HT-29 (cell line): Measurements from ENCODE around the gene IER5L. TPM values are rescaled to one million over a fixed set of nuclear protein-coding genes. Genes with fewer than 3 reads are reported as not detected.

Experiments
- DNase-seq: peaks from one replicate; pipeline ENCODE4 v3.0.0-alpha.2; 2015; ENCODE audit warnings: low spot score
- total RNA-seq: library from RNA; depleted of rRNA; stranded (reverse); fragments of >200 nt; shearing (Covaris generic); gene quantifications from 2 replicates; pipeline ENCODE4 v1.2.3, GENCODE V29; 2014; rRNA removed

Gene IER5L
- 68.5 and 77.2 TPM in 2 replicates for total RNA-seq

GRCh38 chr9:129177791-129178567, at the start of gene IER5L:
IER5L (minus strand) TSS chr9:129178261; CDS start chr9:129178052, 209 bp downstream.
- DNase-seq = peak; percentile 97

GRCh38 chr9:129227843-129228189, 49.8 kb upstream of the IER5L start:
- no peak for DNase-seq

DNA sequence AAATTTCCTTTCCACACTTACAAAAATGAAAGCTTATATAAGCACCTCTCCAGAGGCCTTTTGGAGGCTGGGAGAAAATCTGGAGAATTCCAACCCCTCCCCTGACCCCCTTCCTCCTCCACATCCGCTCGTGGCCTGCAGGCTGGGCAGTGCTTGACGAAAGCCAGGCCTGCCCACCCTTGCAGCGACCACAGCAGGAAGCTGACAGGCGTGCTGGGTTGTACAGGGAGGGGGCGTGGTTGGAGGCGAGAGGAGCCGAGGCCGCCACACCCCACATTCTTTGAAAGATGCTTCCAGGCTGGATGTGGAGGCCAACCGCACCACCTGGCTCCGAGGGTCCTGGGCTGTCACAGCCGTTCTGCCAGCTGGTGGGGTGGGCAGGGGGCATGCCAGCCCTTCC, 47.8 kb upstream of the IER5L start:
- no peak for DNase-seq

GRCh38 chr9:129225490-129225778, 47.4 kb upstream of the IER5L start:
- DNase-seq = no peak

DNA sequence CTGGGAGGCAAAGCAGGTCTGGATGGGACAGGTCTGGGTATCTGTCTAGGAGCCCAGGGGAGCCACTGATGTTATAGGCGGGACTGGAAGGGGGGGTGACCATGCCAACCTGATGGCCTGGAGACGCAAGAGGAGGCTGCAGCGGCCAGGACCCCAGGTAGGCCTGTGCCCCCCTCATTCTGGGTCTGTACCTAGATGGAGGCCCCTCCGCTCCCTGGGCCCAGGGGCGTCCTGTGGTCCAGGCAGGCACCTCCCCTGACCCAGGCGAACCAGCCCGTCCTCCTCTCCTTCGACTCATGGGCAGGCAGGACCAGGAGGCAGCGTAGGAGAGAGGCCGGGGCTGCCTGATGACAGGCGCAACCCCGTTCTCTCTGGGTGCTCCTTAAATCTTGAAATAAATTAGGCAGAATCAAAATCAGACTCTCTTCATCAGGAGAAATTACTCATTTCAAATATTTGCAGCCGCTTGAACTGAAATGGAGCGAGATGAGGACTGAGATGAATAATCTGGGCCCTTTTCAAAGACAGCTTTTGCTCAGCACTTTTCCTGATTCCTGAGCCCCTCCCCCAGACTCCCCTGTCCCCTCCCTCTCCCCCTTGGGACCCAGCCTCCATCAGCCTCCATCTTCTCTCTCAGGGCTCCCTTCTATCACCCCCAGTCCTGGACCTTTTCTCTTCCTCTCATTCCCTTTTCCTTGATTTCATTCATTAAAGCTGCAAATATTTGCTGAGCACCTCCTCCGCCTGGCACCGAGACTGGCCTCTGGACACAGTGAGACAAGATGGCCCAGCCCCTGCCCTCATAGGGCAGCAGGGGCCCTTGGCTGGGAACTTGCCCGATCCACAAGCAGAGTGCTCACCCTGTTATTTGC, 46.8 kb upstream of the IER5L start:
- no peak for DNase-seq

DNA sequence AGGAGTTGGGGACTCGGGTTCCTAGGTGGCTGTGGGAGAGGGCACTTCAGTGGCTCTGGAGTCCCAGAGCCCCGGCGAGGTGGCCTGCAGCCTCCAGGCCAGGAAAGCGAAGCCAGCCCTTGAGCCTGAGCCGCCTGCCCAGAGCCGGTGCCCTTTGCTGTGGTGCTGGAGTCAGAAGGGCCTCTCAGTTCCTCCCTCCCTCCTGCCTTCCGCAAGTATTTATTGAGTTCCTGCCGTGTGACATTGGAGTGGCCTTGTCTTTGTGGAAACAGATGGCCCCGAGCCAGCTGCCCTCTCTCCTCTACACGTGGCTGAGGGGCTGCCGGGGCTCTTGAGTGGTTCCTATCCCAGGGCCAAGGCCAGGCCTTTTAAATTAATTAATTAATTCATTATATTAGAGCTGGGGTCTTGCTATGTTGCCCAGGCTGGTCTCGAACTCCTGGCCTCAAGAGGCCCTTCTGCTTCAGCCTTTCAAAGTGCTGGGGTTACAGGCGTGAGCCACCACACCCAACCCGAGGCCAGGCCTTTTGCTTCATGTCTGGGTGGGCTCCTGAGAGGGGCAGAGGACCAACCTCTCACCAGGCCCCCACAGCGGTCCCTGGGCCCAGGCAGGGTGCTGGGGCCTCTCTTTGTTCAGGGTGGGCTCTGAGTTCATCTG, 45.6 kb upstream of the IER5L start:
- DNase-seq = no peak

GRCh38 chr9:129222819-129223218, 44.8 kb upstream of the IER5L start:
- no peak for DNase-seq

GRCh38 chr9:129221979-129222635, 44.0 kb upstream of the IER5L start:
- no peak for DNase-seq

DNA sequence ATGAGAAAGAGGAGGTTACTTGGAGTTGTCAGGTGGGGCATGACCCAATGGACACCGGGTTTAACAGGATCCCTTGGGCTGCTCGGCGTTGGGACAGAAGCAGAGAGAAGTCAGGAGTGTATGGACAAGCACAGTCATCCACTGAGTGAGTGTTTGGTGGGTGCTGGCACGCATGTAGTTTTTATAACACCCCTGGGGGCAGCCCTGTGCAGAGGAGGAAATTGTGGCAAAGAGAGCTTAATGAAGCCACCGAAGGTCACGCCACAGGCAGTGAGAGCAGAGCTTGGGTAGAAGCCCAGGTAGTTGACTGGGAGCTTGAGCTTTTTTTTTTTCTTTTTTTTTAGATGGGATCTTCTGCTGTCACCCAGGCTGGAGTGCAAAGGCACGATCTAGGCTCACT, 43.2 kb upstream of the IER5L start:
- DNase-seq = no peak

DNA sequence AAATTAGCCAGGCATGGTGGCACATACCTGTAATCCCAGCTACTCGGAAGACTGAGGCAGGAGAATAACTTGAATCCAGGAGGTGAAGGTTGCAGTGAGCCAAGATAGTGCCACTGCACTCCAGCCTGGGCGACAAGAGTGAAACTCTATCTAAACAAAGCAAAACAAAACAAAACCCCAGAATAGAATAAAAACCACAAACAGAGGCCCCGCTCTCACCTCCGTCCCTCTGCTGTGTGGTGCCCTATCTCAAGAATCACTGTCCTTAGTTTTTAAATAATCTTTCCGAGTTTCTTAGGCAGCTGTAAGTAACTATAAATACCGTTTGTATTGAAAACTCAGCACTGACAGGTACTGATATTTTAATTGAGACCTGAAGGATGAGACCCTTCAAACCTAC, 42.7 kb upstream of the IER5L start:
- DNase-seq = no peak

DNA sequence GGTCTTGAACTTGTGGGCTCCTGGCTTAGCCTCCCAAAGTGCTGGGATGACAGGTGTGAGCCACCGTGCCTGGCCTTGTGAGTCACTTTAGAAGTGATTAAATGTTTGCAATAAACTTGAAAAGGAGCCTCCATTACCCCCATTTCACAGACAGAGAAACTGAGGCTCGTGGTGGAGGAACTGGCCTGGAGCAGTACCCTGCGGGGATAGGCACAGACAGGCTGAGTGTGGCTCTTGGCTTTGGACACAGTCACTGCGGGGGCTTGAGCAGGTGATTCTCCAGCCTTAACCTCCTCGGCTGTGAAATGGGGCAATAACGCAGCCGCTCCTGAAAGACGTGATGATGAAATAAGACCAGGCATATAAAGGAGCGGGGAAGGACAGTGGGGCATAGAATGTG, 40.9 kb upstream of the IER5L start:
- DNase-seq = no peak

- DNase-seq = no peak
Observed at GRCh38 chr9:129218272-129218625, 40.2 kb upstream of the IER5L start.

DNA sequence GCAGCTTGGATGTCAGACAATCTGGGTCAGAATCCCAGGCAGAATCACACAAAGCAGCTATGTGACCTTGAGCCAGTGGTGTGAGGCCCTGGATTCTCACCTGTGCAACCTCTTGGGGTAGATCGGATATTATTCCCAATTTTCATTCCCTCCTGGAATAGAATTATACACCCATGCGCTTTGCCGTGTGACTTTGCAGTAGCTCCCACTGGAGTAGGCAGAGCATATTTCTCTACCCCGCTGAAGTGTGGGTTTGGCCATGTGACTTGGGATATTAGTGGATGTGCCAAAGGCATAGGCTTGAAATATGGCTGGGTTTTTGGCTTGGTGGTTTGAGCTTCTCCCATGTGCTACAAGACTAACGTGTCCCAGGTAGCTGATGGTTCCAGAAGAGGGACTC, 35.5 kb upstream of the IER5L start:
- DNase-seq = no peak

- no peak for DNase-seq
Observed at GRCh38 chr9:129211686-129212085, 33.6 kb upstream of the IER5L start.

DNA sequence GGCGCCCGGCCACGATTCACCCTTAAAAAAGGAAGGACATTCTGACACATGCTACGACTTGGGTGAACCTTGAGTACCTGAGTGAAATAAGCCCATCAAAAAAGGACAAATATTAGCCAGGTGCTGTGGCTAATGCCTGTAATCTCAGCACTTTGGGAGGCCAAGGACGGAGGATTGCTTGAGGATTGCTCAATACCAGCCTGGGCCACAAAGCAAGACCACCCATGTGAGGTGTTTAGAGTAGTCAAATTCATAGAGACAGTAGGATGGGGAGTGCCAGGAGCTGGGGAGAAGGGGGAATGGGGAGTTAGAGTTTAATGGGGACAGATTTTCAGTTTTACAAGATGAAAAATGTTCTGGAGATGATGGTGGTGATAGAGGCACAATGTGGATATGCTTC, 32.1 kb upstream of the IER5L start:
- no peak for DNase-seq

DNA sequence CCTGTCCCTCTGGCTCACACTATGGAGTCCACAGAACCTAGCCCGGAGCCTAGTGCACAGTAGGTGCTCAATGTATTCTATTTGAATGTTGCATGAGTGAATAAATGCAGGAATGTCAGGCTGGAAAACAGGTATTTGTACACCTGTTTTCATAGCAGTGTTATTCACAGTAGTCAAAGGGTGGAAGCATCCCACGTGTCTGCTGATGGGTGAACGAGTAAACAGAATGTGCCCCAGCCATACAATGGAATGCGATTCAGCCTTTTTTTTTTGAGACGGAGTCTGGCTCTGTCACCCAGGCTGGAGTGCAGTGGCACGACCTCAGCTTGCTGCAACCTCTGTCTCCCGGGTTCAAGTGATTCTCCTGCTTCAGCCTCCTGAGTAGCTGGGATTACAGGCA, 31.5 kb upstream of the IER5L start:
- DNase-seq = no peak

DNA sequence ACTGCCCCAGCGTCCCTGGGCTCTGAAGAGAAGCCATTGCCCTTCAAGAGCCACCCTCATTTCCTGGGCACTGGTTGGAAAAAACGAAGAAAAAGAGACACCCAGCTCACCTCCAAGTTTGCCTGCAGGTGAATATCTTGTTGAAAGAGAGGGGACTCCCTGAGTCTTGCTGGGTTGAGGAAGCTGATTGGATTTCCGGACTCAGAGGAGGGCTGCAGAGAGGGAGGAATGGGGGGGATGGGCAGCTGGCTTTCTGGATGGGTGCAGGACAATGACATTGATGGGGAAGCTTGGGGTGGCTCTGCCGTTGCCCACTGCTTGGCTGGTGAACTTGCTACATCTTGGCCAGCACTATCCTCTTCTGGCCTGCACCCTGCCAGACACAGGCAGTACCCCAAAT, 31.0 kb upstream of the IER5L start:
- no peak for DNase-seq

- DNase-seq = no peak
Observed at GRCh38 chr9:129208207-129209032, 30.4 kb upstream of the IER5L start.

GRCh38 chr9:129206905-129207304, 28.8 kb upstream of the IER5L start:
- DNase-seq = no peak

DNA sequence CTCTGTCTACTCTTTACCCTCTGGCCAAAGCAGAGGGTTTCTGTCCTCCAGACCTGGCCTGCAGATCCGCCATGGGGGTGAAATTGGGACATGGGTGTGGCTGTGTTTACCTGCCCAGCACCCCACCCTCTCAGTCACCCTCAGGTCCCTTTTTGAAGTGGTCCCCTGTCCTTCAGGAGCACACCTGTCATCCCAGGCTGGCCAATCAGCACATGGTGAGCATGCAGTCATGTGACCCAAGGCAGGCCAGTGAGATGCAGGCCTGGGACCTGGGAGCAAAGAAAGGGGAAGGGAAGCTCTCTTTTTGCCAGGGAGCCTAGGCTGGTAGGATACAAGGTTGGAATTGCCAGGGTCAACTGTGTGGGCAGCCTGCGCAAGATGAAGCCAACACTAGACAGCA, 28.3 kb upstream of the IER5L start:
- no peak for DNase-seq

- DNase-seq = no peak
Observed at GRCh38 chr9:129204840-129205239, 26.8 kb upstream of the IER5L start.
